ENCODE data around the gene MAD2L1. TPM values are rescaled to one million over a fixed set of nuclear protein-coding genes. Genes with fewer than 3 reads are reported as not detected.

Gene MAD2L1
- total and polyA plus RNA-seq, 5 experiments from 2014 or later = 8.7 to 19.2 (median 11.7) TPM

DNA sequence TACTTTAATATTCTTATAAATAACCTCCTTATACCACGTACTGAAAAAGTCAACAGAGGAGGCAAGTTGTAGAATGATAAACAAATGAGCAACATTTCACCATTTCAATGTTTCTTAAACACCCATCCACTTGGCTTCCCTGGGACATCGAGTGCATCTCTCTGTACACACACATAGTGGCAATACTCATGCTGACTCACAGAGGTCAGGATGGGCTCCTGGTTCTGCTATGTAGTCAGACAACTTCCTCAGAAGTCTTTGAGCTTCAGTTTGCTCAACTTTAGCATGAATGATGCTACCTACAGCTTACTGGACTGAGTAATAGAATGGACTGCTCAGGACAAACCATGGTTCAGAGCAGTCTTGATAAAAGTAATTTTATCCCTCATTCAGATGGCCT lies 56.9 kb downstream of the MAD2L1 start:
- H3K36me3 Mint-ChIP-seq = no peaks in the 10 kb centered on the region
- POLR2A ChIA-PET = no interaction called here
- peaks cover 0 to 19% (median 5%) of the 10 kb centered on the region in 5 donors for H3K27me3 Mint-ChIP-seq
- DNase-seq (no peak), ATAC-seq (no peak)
- H3K4me1 Mint-ChIP-seq = no peaks in the 10 kb centered on the region
- no peak overlapping the region for H3K27ac Mint-ChIP-seq
- no peak overlapping the region for H3K4me3 Mint-ChIP-seq
- H3K9me3 Mint-ChIP-seq = peaks cover 0 to 2% (median 0%) of the 10 kb centered on the region in 9 donors

DNA sequence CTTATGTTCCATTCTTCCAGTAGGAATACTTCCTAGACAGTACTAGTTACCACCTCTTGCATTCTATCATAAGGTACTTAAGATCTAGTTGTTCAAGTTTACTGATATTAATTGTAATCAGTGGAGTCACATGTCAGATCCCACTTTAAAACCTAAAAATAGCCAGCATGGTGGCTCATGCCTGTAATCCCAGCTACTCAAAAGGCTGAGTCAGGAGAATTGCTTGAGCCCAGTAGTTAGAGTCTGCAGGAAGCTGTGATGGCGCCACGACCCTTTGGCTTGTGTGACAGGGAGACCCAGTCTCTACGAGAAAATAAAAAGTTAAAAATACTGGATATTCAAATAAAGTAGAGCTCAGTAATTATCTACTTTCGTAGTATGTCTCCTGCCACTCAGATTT lies 57.7 kb downstream of the MAD2L1 start:
- POLR2A ChIA-PET = no interaction called here
- ATAC-seq = no peak
- no peak overlapping the region for H3K4me3 Mint-ChIP-seq
- no peak for DNase-seq
- no peaks in the 10 kb centered on the region for H3K4me1 Mint-ChIP-seq
- H3K36me3 Mint-ChIP-seq = no peaks in the 10 kb centered on the region
- no peak overlapping the region for H3K27ac Mint-ChIP-seq
- H3K27me3 Mint-ChIP-seq = peaks cover under 1 to 17% (median 5%) of the 10 kb centered on the region in 5 donors
- H3K9me3 Mint-ChIP-seq = peaks cover 0 to 2% (median 0%) of the 10 kb centered on the region in 9 donors

DNA sequence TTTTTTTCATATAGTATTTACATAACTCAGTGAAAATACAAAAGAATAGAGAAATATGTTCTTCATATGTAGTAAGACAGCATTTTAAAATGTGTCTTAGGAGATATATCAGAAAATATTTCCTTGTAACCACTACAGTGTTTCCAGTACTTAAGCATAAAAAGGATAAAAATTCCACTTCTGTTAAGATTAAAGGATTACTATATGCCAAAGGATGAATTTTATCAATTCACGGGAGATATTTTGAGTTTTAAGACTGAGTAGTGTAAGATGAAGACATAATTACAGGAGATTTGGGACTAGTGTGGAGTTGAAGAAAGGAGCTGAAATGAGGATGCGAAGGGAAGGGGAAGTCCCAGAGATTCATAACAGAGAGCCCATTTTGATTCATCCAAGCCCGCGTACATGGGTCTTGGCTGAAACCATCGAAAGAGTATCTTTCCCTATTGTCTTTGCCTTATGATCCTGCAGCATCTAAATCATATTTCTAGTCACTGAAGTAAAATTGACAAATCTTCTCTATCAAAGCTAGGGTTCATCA lies 58.7 kb downstream of the MAD2L1 start:
- H3K4me3 Mint-ChIP-seq = no peak overlapping the region
- no peak for DNase-seq
- no peak overlapping the region for H3K27ac Mint-ChIP-seq
- no peak for ATAC-seq
- POLR2A ChIA-PET = no interaction called here
- peaks cover 0 to 13% (median 3%) of the 10 kb centered on the region in 5 donors for H3K27me3 Mint-ChIP-seq
- H3K9me3 Mint-ChIP-seq = no peaks in the 10 kb centered on the region
- H3K4me1 Mint-ChIP-seq = no peaks in the 10 kb centered on the region
- no peaks in the 10 kb centered on the region for H3K36me3 Mint-ChIP-seq

GRCh38 chr4:120007191-120007871 lies 59.3 kb downstream of the MAD2L1 start:
- H3K27ac Mint-ChIP-seq = no peak overlapping the region
- H3K9me3 Mint-ChIP-seq = no peaks in the 10 kb centered on the region
- ATAC-seq (no peak), DNase-seq (no peak)
- H3K27me3 Mint-ChIP-seq = peaks cover 0 to 13% (median 3%) of the 10 kb centered on the region in 5 donors
- no peak overlapping the region for H3K4me3 Mint-ChIP-seq
- H3K4me1 Mint-ChIP-seq = no peaks in the 10 kb centered on the region
- H3K36me3 Mint-ChIP-seq = no peaks in the 10 kb centered on the region
- POLR2A ChIA-PET = no interaction called here
